HCT116 (cell line): ENCODE results near the gene LRBA. TPM values are rescaled to one million over a fixed set of nuclear protein-coding genes. Genes with fewer than 3 reads are reported as not detected.

Experiments used
- ATAC-seq: fragments of 200-7000 bp; cut with Tn5 transposase; 2 replicates; pipeline ENCODE4 v1.9.1; 2020; ENCODE audit warnings: mild to moderate bottlenecking, moderate library complexity
- BruUV-seq: library from RNA; stranded (reverse); fragments of 400-500 nt; replicated peaks from 2 replicates; lab custom pipeline; 2021; lab: Mats Ljungman, UMichigan
- CTCF ChIA-PET: fragments of 300-600 bp; sonication (Branson Sonifier 250); formaldehyde crosslinking; loops from one replicate; lab custom pipeline; 2021; ENCODE audit warnings: antibody characterized with exemption; lab: Charles Lee
- POLR2A ChIA-PET: fragments of 300-600, 350-600 bp; sonication (Branson Sonifier 250); formaldehyde crosslinking; loops from one replicate; lab custom pipeline; 2021; ENCODE audit warnings: antibody characterized with exemption; lab: Charles Lee
- RAD21 ChIA-PET, 2 experiments: fragments of 300-600 bp; sonication (Branson Sonifier 250); formaldehyde crosslinking; loops; one replicate each; lab custom pipeline; 2023; ENCODE audit warnings: low total read pairs in 2 of 2; ENCODE audit not compliant: uncharacterized antibody in 2 of 2, unreplicated experiment in 2 of 2, low non-redundant PET in 1 of 2; lab: Charles Lee
- DNase-seq: peaks from one replicate; pipeline ENCODE4 v3.0.0-alpha.2; 2010; ENCODE audit warnings: low read depth, low spot score
- H2AFZ ChIP-seq: fragments of 200-600 bp; shearing (Covaris generic), sonication (generic); 2 replicates; pipeline ENCODE4 v1.6.1; 2017; ENCODE audit warnings: low read depth, mixed run types, mixed read lengths, antibody characterized with exemption, low read length; ENCODE audit not compliant: poor library complexity, severe bottlenecking
- H3K27ac ChIP-seq: 2 replicates; pipeline ENCODE4 v1.5.1; 2012; ENCODE audit warnings: low read depth, low read length
- H3K27me3 ChIP-seq: fragments of 200-600 bp; sonication (generic); 2 replicates; pipeline ENCODE4 v1.6.1; 2016; ENCODE audit warnings: mixed run types, low read length, mixed read lengths; ENCODE audit not compliant: insufficient read depth
- H3K36me3 ChIP-seq, 2 experiments: fragments of 200-500 bp in 1 of 2; fragments of 200-600 bp in 1 of 2; sonication (Bioruptor generic) in 1 of 2; sonication (generic) in 1 of 2; 2 replicates each; pipeline versions ENCODE4 v1.5.1 to v1.6.1; 2014 to 2016; ENCODE audit warnings: low read length in 2 of 2, inconsistent platforms in 1 of 2, mixed read lengths in 1 of 2, mixed run types in 1 of 2; ENCODE audit not compliant: insufficient read depth in 2 of 2, control insufficient read depth in 1 of 2
- H3K4me1 ChIP-seq, 2 experiments: fragments of 200-600 bp in 1 of 2; sonication (generic) in 1 of 2; 2 replicates each; pipeline versions ENCODE4 v1.5.1 to v1.6.1; 2012 to 2017; ENCODE audit warnings: low read length in 2 of 2, inconsistent platforms in 1 of 2, mild to moderate bottlenecking in 1 of 2, mixed read lengths in 1 of 2, mixed run types in 1 of 2, moderate library complexity in 1 of 2; ENCODE audit not compliant: insufficient read depth in 2 of 2, control insufficient read depth in 1 of 2
- H3K4me2 ChIP-seq: fragments of 200-600 bp; sonication (generic); 2 replicates; pipeline ENCODE4 v1.6.1; 2017; ENCODE audit warnings: mixed run types, low read length, mixed read lengths
- H3K4me3 ChIP-seq, 2 experiments: fragments of 200-600 bp in 1 of 2; sonication (generic) in 1 of 2; replicated peaks in 1 of 2; 2 replicates each; pipeline ENCODE4 v1.5.1; 2011 to 2016; ENCODE audit warnings: low read length in 2 of 2, control low read depth in 1 of 2, low read depth in 1 of 2, mild to moderate bottlenecking in 1 of 2, mixed read lengths in 1 of 2, mixed run types in 1 of 2
- H3K79me2 ChIP-seq: fragments of 200-600 bp; sonication (generic); 2 replicates; pipeline ENCODE4 v1.6.1; 2017; ENCODE audit warnings: mild to moderate bottlenecking, mixed run types, low read length, moderate library complexity, mixed read lengths; ENCODE audit not compliant: insufficient read depth
- H3K9ac ChIP-seq: fragments of 200-600 bp; sonication (generic); 2 replicates; pipeline ENCODE4 v1.6.1; 2016; ENCODE audit warnings: low read length, mixed read lengths
- H3K9me2 ChIP-seq: fragments of 200-600 bp; sonication (generic), shearing (Covaris generic); 2 replicates; pipeline ENCODE4 v1.6.1; 2017; ENCODE audit warnings: mixed run types, mild to moderate bottlenecking, moderate library complexity; ENCODE audit not compliant: insufficient read depth
- H3K9me3 ChIP-seq, 2 experiments: fragments of 200-500 bp in 1 of 2; fragments of 200-600 bp in 1 of 2; sonication (Bioruptor generic) in 1 of 2; sonication (generic) in 1 of 2; 2 replicates each; pipeline ENCODE4 v1.6.1; 2014 to 2017; ENCODE audit warnings: low read length in 2 of 2, mixed read lengths in 2 of 2, inconsistent platforms in 1 of 2, low read depth in 1 of 2, mild to moderate bottlenecking in 1 of 2, mixed run types in 1 of 2, moderate library complexity in 1 of 2; ENCODE audit not compliant: control insufficient read depth in 1 of 2, insufficient read depth in 1 of 2
- H4K20me1 ChIP-seq: fragments of 200-600 bp; sonication (generic), shearing (Covaris generic); 2 replicates; pipeline ENCODE4 v1.6.1; 2017; ENCODE audit warnings: mixed run types, mild to moderate bottlenecking, moderate library complexity; ENCODE audit not compliant: insufficient read depth
- CBX3 ChIP-seq: IDR thresholded peaks from 2 replicates; pipeline ENCODE4 v1.6.1; 2012; ENCODE audit warnings: low read depth
- CEBPB ChIP-seq: IDR thresholded peaks from 2 replicates; pipeline ENCODE4 v1.6.1; 2012; ENCODE audit warnings: low read depth
- EGR1 ChIP-seq: IDR thresholded peaks from 2 replicates; pipeline ENCODE4 v1.6.1; 2012; ENCODE audit warnings: low read depth
- ELF1 ChIP-seq: IDR thresholded peaks from 2 replicates; pipeline ENCODE4 v1.6.1; 2012; ENCODE audit warnings: low read depth, borderline replicate concordance
- EZH2 ChIP-seq: fragments of 200-600 bp; sonication (generic); IDR thresholded peaks from 2 replicates; pipeline ENCODE4 v1.6.1; 2017; ENCODE audit warnings: antibody characterized with exemption, mixed run types
- EZH2phosphoT487 ChIP-seq: fragments of 200-600 bp; IDR thresholded peaks from 2 replicates; pipeline ENCODE4 v1.6.1; 2018; ENCODE audit warnings: antibody characterized with exemption, borderline replicate concordance
- JUND ChIP-seq: IDR thresholded peaks from 2 replicates; pipeline ENCODE4 v1.6.1; 2012
- POLR2A ChIP-seq: IDR thresholded peaks from 2 replicates; pipeline ENCODE4 v1.7.0; 2011; ENCODE audit warnings: borderline replicate concordance; ENCODE audit not compliant: insufficient read depth, insufficient read length; ENCODE audit errors: extremely low read depth
- POLR2AphosphoS5 ChIP-seq: IDR thresholded peaks from 2 replicates; pipeline ENCODE4 v1.6.1; 2011; ENCODE audit warnings: mild to moderate bottlenecking, low read depth, low read length, moderate library complexity
- RAD21 ChIP-seq: IDR thresholded peaks from 2 replicates; pipeline ENCODE4 v1.6.1; 2012; ENCODE audit warnings: low read depth, mild to moderate bottlenecking
- SIN3A ChIP-seq: IDR thresholded peaks from 2 replicates; pipeline ENCODE4 v1.6.1; 2012; ENCODE audit warnings: low read depth
- SP1 ChIP-seq: IDR thresholded peaks from 2 replicates; pipeline ENCODE4 v1.6.1; 2012; ENCODE audit warnings: low read depth
- SRF ChIP-seq: IDR thresholded peaks from 2 replicates; pipeline ENCODE4 v1.6.1; 2012; ENCODE audit warnings: low read depth
- TCF7L2 ChIP-seq: IDR thresholded peaks from 2 replicates; pipeline ENCODE4 v1.7.0; 2011; ENCODE audit warnings: borderline replicate concordance, inconsistent platforms; ENCODE audit not compliant: insufficient read depth, insufficient read length; ENCODE audit errors: extremely low read depth
- intact Hi-C: fragments of 100-400 bp; cut with micrococcal nuclease; formaldehyde crosslinking; loops from 2 replicates; pipeline ENCODE4 v1.10.0; 2022
- total RNA-seq: library from RNA; stranded (reverse); gene quantifications from one replicate; pipeline ENCODE4 v1.2.1, GENCODE V29; 2021; ENCODE audit not compliant: unreplicated experiment
- TF ChIP-seq, protein P1 (sequence below): IDR thresholded peaks from 2 replicates; pipeline ENCODE4 v1.6.1; 2012; ENCODE audit warnings: low read depth
- TF ChIP-seq, protein P2 (sequence below): IDR thresholded peaks from 2 replicates; pipeline ENCODE4 v1.6.1; 2012
- TF ChIP-seq, protein P3 (sequence below): IDR thresholded peaks from 2 replicates; pipeline ENCODE4 v1.6.1; 2011; ENCODE audit warnings: mild to moderate bottlenecking, low read length, moderate library complexity; ENCODE audit not compliant: insufficient replicate concordance; ENCODE audit errors: extremely low read depth
- TF ChIP-seq, protein P4 (sequence below): IDR thresholded peaks from 2 replicates; pipeline ENCODE4 v1.6.1; 2012

Gene LRBA
- total RNA-seq, 1 experiment from 2014 or later: 79.8 TPM

DNA sequence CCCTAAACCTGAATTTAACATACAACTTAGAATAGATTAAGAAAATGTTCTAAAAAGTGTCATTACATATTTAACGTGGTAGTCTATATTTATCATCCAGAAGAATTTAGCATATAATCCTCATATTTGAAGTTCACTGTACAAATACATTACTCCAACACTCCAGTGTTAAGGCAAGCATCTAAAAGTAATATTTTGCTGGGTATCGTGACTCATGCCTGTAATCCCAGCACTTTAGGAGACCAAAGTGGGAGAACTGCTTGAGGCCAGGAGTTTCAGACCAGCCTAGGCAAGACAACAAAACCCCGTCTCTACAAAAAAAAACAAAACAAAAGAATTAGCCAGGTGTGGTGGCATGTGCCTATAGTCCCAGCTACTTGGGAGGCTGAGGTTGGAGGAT lies 24.8 kb downstream of the LRBA start (continued):
- TF ChIP-seq, protein P1, sequence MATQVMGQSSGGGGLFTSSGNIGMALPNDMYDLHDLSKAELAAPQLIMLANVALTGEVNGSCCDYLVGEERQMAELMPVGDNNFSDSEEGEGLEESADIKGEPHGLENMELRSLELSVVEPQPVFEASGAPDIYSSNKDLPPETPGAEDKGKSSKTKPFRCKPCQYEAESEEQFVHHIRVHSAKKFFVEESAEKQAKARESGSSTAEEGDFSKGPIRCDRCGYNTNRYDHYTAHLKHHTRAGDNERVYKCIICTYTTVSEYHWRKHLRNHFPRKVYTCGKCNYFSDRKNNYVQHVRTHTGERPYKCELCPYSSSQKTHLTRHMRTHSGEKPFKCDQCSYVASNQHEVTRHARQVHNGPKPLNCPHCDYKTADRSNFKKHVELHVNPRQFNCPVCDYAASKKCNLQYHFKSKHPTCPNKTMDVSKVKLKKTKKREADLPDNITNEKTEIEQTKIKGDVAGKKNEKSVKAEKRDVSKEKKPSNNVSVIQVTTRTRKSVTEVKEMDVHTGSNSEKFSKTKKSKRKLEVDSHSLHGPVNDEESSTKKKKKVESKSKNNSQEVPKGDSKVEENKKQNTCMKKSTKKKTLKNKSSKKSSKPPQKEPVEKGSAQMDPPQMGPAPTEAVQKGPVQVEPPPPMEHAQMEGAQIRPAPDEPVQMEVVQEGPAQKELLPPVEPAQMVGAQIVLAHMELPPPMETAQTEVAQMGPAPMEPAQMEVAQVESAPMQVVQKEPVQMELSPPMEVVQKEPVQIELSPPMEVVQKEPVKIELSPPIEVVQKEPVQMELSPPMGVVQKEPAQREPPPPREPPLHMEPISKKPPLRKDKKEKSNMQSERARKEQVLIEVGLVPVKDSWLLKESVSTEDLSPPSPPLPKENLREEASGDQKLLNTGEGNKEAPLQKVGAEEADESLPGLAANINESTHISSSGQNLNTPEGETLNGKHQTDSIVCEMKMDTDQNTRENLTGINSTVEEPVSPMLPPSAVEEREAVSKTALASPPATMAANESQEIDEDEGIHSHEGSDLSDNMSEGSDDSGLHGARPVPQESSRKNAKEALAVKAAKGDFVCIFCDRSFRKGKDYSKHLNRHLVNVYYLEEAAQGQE: no peak

DNA sequence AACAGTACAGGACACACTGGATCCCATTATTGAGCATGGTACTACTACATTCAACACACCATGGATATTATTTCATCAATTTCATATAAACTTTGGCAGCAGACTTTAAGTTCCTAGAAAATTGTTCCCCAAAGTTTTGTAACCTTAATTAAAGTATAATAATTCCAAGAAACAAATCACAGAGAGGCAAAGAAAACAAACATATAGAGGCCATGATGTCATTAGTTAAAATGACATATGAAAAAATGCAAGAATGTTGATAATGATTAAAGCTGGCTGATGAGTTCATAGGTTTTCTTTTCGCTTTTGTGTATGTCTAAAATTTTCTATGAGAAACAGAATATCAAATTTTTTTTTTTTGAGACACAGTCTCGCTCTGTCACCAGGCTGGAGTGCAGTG lies 26.8 kb downstream of the LRBA start:
- Histone ChIP-seq H3K9me3 (no peaks in the 10 kb centered on the region), H3K9ac (no peak overlapping the region), H3K9me2 (no peaks in the 10 kb centered on the region), H3K27me3 (no peaks in the 10 kb centered on the region), H3K27ac (no peak overlapping the region), H4K20me1 (no peaks in the 10 kb centered on the region; the same call in 1 of the 2 replicates), H3K79me2 (peaks cover 88% of the 10 kb centered on the region), H3K36me3 (no peaks in the 10 kb centered on the region), H3K4me2 (no peak overlapping the region), H3K4me3 (no peak overlapping the region), H2AFZ (no peak overlapping the region), H3K4me1 (no peaks in the 10 kb centered on the region)
- BruUV-seq: no TSS peak
- DNase-seq (no peak), ATAC-seq (no peak)
- POLR2A ChIA-PET: no interaction called here
- CTCF ChIA-PET: no interaction called here
- RAD21 ChIA-PET: no interaction called here
- intact Hi-C loops: no loop called here
- TF ChIP-seq TCF7L2: no peak
- TF ChIP-seq, protein P2, sequence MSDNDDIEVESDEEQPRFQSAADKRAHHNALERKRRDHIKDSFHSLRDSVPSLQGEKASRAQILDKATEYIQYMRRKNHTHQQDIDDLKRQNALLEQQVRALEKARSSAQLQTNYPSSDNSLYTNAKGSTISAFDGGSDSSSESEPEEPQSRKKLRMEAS: no peak
- no peak for TF ChIP-seq CEBPB
- TF ChIP-seq SP1: no peak
- no peak for TF ChIP-seq POLR2AphosphoS5
- TF ChIP-seq SRF: no peak
- no peak for TF ChIP-seq EZH2phosphoT487
- TF ChIP-seq, protein P3, sequence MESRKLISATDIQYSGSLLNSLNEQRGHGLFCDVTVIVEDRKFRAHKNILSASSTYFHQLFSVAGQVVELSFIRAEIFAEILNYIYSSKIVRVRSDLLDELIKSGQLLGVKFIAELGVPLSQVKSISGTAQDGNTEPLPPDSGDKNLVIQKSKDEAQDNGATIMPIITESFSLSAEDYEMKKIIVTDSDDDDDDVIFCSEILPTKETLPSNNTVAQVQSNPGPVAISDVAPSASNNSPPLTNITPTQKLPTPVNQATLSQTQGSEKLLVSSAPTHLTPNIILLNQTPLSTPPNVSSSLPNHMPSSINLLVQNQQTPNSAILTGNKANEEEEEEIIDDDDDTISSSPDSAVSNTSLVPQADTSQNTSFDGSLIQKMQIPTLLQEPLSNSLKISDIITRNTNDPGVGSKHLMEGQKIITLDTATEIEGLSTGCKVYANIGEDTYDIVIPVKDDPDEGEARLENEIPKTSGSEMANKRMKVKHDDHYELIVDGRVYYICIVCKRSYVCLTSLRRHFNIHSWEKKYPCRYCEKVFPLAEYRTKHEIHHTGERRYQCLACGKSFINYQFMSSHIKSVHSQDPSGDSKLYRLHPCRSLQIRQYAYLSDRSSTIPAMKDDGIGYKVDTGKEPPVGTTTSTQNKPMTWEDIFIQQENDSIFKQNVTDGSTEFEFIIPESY: no peak
- TF ChIP-seq SIN3A: no peak
- no peak for TF ChIP-seq CBX3
- TF ChIP-seq, protein P1: no peak
- no peak for TF ChIP-seq ELF1
- no peak for TF ChIP-seq RAD21
- TF ChIP-seq, protein P4, sequence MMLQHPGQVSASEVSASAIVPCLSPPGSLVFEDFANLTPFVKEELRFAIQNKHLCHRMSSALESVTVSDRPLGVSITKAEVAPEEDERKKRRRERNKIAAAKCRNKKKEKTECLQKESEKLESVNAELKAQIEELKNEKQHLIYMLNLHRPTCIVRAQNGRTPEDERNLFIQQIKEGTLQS: no peak
- TF ChIP-seq EGR1: no peak
- TF ChIP-seq EZH2: no peak
- no peak for TF ChIP-seq JUND
- TF ChIP-seq POLR2A: no peak
